K562 (cell line): ENCODE measurements around the gene ATP1A3.

Experiments
- KLF1 ChIP-seq: fragments of 450-650 bp; IDR thresholded peaks from 2 replicates; pipeline ENCODE4 v1.6.1; 2016; ENCODE audit warnings: missing genetic modification characterization, missing compliant biosample characterization
- NFYB ChIP-seq: IDR thresholded peaks from 2 replicates; pipeline ENCODE4 v1.6.1; 2011; ENCODE audit warnings: mild to moderate bottlenecking, moderate library complexity; ENCODE audit not compliant: insufficient read length; ENCODE audit errors: extremely low read depth
- RFX5 ChIP-seq: IDR thresholded peaks from 2 replicates; pipeline ENCODE4 v1.6.1; 2011; ENCODE audit warnings: low read depth, mild to moderate bottlenecking, improper control_type of control experiment, low read length
- SMARCC2 ChIP-seq: fragments of 450-650 bp; IDR thresholded peaks from 2 replicates; pipeline ENCODE4 v1.6.1; 2017; ENCODE audit warnings: antibody characterized with exemption, moderate library complexity, mild to moderate bottlenecking, low read depth
- TARDBP ChIP-seq: fragments of 450-650 bp; IDR thresholded peaks from 2 replicates; pipeline ENCODE4 v1.6.1; 2016
- TSC22D4 ChIP-seq: fragments of 450-650 bp; IDR thresholded peaks from 2 replicates; pipeline ENCODE4 v1.6.1; 2016; ENCODE audit warnings: missing genetic modification characterization, missing biosample characterization, control low read depth
- ZNF444 ChIP-seq: fragments of 250-450 bp; sonication (Bioruptor Pico); IDR thresholded peaks from 2 replicates; pipeline ENCODE4 v1.4.0; 2020; ENCODE audit warnings: mild to moderate bottlenecking, moderate library complexity
- TF ChIP-seq, protein P1 (sequence below), 2 experiments: fragments of 200-800 bp in 1 of 2; sonication (Bioruptor generic) in 1 of 2; sonication (generic) in 1 of 2; formaldehyde crosslinking in 1 of 2; IDR thresholded peaks in 1 of 2; conservative IDR thresholded peaks in 1 of 2; 2 replicates each; pipeline versions ENCODE4 v1.5.0 to v1.6.1; 2016 to 2020; ENCODE audit warnings: missing compliant biosample characterization in 1 of 2, missing genetic modification characterization in 1 of 2, missing genetic modification reagents in 1 of 2

DNA sequence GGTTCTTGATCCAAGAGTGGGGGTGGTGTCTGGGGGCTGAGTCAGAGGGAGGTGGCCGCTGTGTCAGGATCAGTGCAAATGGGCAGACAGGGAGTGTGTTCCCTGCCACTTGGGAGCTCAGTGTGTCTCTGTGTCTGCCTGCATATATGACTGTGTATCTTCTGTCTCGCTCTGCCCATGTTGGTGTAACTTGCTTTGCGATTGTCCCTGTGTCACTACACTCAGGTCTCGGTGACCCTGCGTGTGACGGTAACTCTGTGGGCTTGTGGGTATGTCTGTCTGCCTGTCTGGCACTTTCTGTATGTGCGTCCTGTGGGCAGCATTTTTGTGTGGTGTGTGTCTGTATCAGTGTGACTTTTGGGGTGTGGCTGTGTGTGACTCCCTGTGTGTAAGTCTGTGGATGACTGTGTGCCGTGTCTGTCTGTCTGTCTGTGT lies 57.6 kb downstream of the ATP1A3 start:
- TF ChIP-seq KLF1 (tag) (no peak), RFX5 (no peak), NFYB (no peak), TARDBP (no peak), ZNF444 (CRISPR knock-in tag) (no peak), SMARCC2 (no peak), TSC22D4 (tag) (no peak)
- TF ChIP-seq, protein P1, sequence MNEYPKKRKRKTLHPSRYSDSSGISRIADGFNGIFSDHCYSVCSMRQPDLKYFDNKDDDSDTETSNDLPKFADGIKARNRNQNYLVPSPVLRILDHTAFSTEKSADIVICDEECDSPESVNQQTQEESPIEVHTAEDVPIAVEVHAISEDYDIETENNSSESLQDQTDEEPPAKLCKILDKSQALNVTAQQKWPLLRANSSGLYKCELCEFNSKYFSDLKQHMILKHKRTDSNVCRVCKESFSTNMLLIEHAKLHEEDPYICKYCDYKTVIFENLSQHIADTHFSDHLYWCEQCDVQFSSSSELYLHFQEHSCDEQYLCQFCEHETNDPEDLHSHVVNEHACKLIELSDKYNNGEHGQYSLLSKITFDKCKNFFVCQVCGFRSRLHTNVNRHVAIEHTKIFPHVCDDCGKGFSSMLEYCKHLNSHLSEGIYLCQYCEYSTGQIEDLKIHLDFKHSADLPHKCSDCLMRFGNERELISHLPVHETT (CRISPR knock-in tag; conservative IDR thresholded peaks at IDR 0.05 in 1 of 2, IDR thresholded peaks at IDR 0.05 in 1 of 2), result no peak
